Breast epithelium (tissue), 3 donors: ENCODE results near the gene GTPBP8.

Source experiments
- CTCF ChIP-seq, 3 donors: fragments of 450-650 bp; IDR thresholded peaks; one replicate each; pipeline ENCODE4 v1.5.1; 2016 to 2017; ENCODE audit warnings: antibody characterized with exemption in 3 of 3, mild to moderate bottlenecking in 3 of 3, moderate library complexity in 3 of 3
- POLR2A ChIP-seq: fragments of 450-650 bp; IDR thresholded peaks from one replicate; pipeline ENCODE4 v1.6.1; 2016; ENCODE audit warnings: antibody characterized with exemption, mild to moderate bottlenecking, moderate library complexity

- no peak for TF ChIP-seq CTCF (IDR thresholded peaks at IDR 0.05)
- no peak for TF ChIP-seq POLR2A
These were observed 5.0 kb downstream of the GTPBP8 start for GRCh38 chr3:112995800-112996199.
